CD4-positive, alpha-beta memory T cell (primary cell): ENCODE data around the gene CKS1B. TPM values are rescaled to one million over a fixed set of nuclear protein-coding genes. Genes with fewer than 3 reads are reported as not detected.
"Not testable (repeated sequence)": the region's sequence is repeated elsewhere in the genome, so short reads cannot be mapped to it uniquely, and the experiment has no call there.

ENCODE experiments used
- CTCF ChIA-PET: fragments of 350-600 bp; sonication (Branson Sonifier 250); formaldehyde crosslinking; loops from one replicate; lab custom pipeline; 2021; ENCODE audit warnings: inconsistent platforms; ENCODE audit not compliant: partially characterized antibody; lab: Charles Lee
- POLR2A ChIA-PET: fragments of 350-600 bp; sonication (Branson Sonifier 250); formaldehyde crosslinking; loops from one replicate; lab custom pipeline; 2021; ENCODE audit not compliant: partially characterized antibody; lab: Charles Lee
- DNase-seq, 5 donors: peaks; one replicate each; pipeline versions ENCODE4 v3.0.0 to v3.0.0-alpha.2; 2020 to 2022; ENCODE audit warnings: mixed read lengths in 1 of 5
- H3K27ac ChIP-seq: one replicate; pipeline ENCODE4 v1.7.0; 2013; ENCODE audit warnings: low read depth, low read length
- H3K27me3 ChIP-seq: 2 replicates; pipeline ENCODE4 v1.7.0; 2013; ENCODE audit warnings: mild to moderate bottlenecking, low read length, moderate library complexity; ENCODE audit not compliant: insufficient read depth
- H3K36me3 ChIP-seq: 2 replicates; pipeline ENCODE4 v1.7.0; 2013; ENCODE audit warnings: mild to moderate bottlenecking, low read length, moderate library complexity; ENCODE audit not compliant: insufficient read depth
- H3K4me1 ChIP-seq: 2 replicates; pipeline ENCODE4 v1.7.0; 2013; ENCODE audit warnings: mild to moderate bottlenecking, low read length, moderate library complexity; ENCODE audit not compliant: insufficient read depth
- H3K4me3 ChIP-seq, 2 donors: one replicate each; pipeline ENCODE4 v1.7.0; 2013; ENCODE audit warnings: low read length in 2 of 2, mild to moderate bottlenecking in 1 of 2
- H3K9me3 ChIP-seq, 2 donors: one replicate each; pipeline ENCODE4 v1.7.0; 2013; ENCODE audit warnings: low read length in 2 of 2, control low read depth in 1 of 2; ENCODE audit not compliant: control insufficient read depth in 1 of 2
- H3K27ac Mint-ChIP-seq, 7 donors: one replicate each; pipeline ENCODE4 v1.8.0; 2020 to 2021; ENCODE audit warnings: mixed read lengths in 7 of 7, mild to moderate bottlenecking in 6 of 7, inconsistent platforms in 3 of 7, moderate library complexity in 3 of 7
- H3K27me3 Mint-ChIP-seq, 2 donors: one replicate each; pipeline ENCODE4 v1.8.0; 2020 to 2021; ENCODE audit warnings: mixed read lengths in 2 of 2
- H3K36me3 Mint-ChIP-seq, 2 donors: one replicate each; pipeline ENCODE4 v1.8.0; 2020 to 2021; ENCODE audit warnings: mixed read lengths in 2 of 2, inconsistent platforms in 1 of 2, mild to moderate bottlenecking in 1 of 2
- H3K4me1 Mint-ChIP-seq, 4 donors: one replicate each; pipeline ENCODE4 v1.8.0; 2020 to 2021; ENCODE audit warnings: mixed read lengths in 4 of 4, mild to moderate bottlenecking in 1 of 4
- H3K4me3 Mint-ChIP-seq, 8 donors: one replicate each; pipeline ENCODE4 v1.8.0; 2020 to 2021; ENCODE audit warnings: mixed read lengths in 8 of 8, mild to moderate bottlenecking in 7 of 8, moderate library complexity in 6 of 8, inconsistent platforms in 3 of 8
- H3K9me3 Mint-ChIP-seq, 8 donors: one replicate each; pipeline ENCODE4 v1.8.0; 2020 to 2021; ENCODE audit warnings: mixed read lengths in 8 of 8, mild to moderate bottlenecking in 5 of 8, inconsistent platforms in 3 of 8, moderate library complexity in 1 of 8
- intact Hi-C: fragments of 100-400 bp; cut with micrococcal nuclease; formaldehyde crosslinking; loops from one replicate; pipeline ENCODE4 v1.15.1; 2023
- polyA plus RNA-seq, 2 donors: library from polyadenylated mRNA; unstranded; fragments of 300-500 nt; fragmentation: Illumina TruSeq; gene quantifications; one replicate each; pipeline ENCODE4 v1.2.3, GENCODE V29; 2021
- total RNA-seq, 2 experiments: library from RNA; stranded (reverse); gene quantifications; one replicate each; pipeline ENCODE4 v1.2.3, GENCODE V29; 2021

The CKS1B gene
- total and polyA plus RNA-seq, 4 experiments from 2014 or later: 12.2 to 67.9 (median 31.6) TPM

- POLR2A ChIA-PET: interaction anchor here (9.7 to 41.7 kb wide), 3 partner anchors 16 to 29 kb away, joined by 126 to 1543 read pairs (median 219); partner anchors contain the start of genes LENEP, PBXIP1, PYGO2 and ZBTB7B
- H3K4me1 Mint-ChIP-seq: peaks cover 5 to 15% (median 8%) of the 10 kb centered on the region in 4 donors
- intact Hi-C loops, H3K36me3 ChIP-seq, H3K9me3 ChIP-seq, DNase-seq, H3K36me3 Mint-ChIP-seq, H3K27me3 Mint-ChIP-seq, H3K9me3 Mint-ChIP-seq, H3K27ac ChIP-seq, H3K4me3 ChIP-seq, H3K27me3 ChIP-seq: not testable (repeated sequence)
- peaks cover 25% of the 10 kb centered on the region for H3K4me1 ChIP-seq
- CTCF ChIA-PET: interaction anchor here (1.0 to 16.3 kb wide), 3 partner anchors 39 to 107 kb away, joined by 3 to 226 read pairs (median 3); partner anchors contain the start of gene ADAM15
- H3K27ac Mint-ChIP-seq: peak overlapping the region in 3 of 7 donors; percentile 38 to 58 (median 51)
- peak overlapping the region in 1 of 8 donors; percentile 29 for H3K4me3 Mint-ChIP-seq
Observed at GRCh38 chr1:154977762-154978161, 3.3 kb downstream of the CKS1B start.

GRCh38 chr1:154978360-154978759 lies 3.9 kb downstream of the CKS1B start:
- Mint-ChIP-seq H3K36me3 (no peaks in the 10 kb centered on the region), H3K9me3 (no peaks in the 10 kb centered on the region), H3K27ac (peak overlapping the region in 1 of 7 donors; percentile 13), H3K4me3 (no peak overlapping the region), H3K27me3 (no peaks in the 10 kb centered on the region), H3K4me1 (peaks cover 2 to 12% (median 5%) of the 10 kb centered on the region in 4 donors)
- no peak overlapping the region for H3K27ac ChIP-seq
- POLR2A ChIA-PET: interaction anchor here (9.7 to 41.7 kb wide), 3 partner anchors 16 to 28 kb away, joined by 126 to 1543 read pairs (median 219); partner anchors contain the start of genes LENEP, PBXIP1, PYGO2 and ZBTB7B
- intact Hi-C loops: no loop called here
- no peaks in the 10 kb centered on the region for H3K9me3 ChIP-seq
- no peaks in the 10 kb centered on the region for H3K27me3 ChIP-seq
- H3K4me1 ChIP-seq: peaks cover 20% of the 10 kb centered on the region
- DNase-seq: no peak
- no peak overlapping the region for H3K4me3 ChIP-seq
- CTCF ChIA-PET: interaction anchor here (1.0 to 16.3 kb wide), 3 partner anchors 38 to 106 kb away, joined by 3 to 226 read pairs (median 3); partner anchors contain the start of gene ADAM15
- no peaks in the 10 kb centered on the region for H3K36me3 ChIP-seq

- Histone ChIP-seq H3K36me3 (peaks cover 4% of the 10 kb centered on the region), H3K27ac (peak overlapping the region; percentile 76), H3K4me1 (peaks cover 27% of the 10 kb centered on the region), H3K27me3 (no peaks in the 10 kb centered on the region), H3K9me3 (no peaks in the 10 kb centered on the region), H3K4me3 (peak overlapping the region; percentile 4 to 79)
- no peaks in the 10 kb centered on the region for H3K27me3 Mint-ChIP-seq
- ChIA-PET CTCF (interaction anchor here (1.0 to 16.3 kb wide), 10 partner anchors 10 to 70 kb away, joined by 3 to 226 read pairs (median 10); partner anchors contain the start of genes LENEP, PBXIP1 and PMVK), POLR2A (interaction anchor here (1.0 to 41.7 kb wide), 9 partner anchors 8 to 423 kb away, joined by 3 to 1543 read pairs (median 17); partner anchors contain the start of genes ADAM15, CKS1B, LENEP and PBXIP1)
- H3K27ac Mint-ChIP-seq: no peak overlapping the region
- H3K4me3 Mint-ChIP-seq: no peak overlapping the region
- H3K36me3 Mint-ChIP-seq: peaks cover 0 to 5% of the 10 kb centered on the region in 2 donors
- no peaks in the 10 kb centered on the region for H3K9me3 Mint-ChIP-seq
- no peak for DNase-seq
- intact Hi-C loops: loop anchor here (2.0 kb wide), 1 partner anchor 68 kb away; the partner anchor contains the start of gene ADAM15
- H3K4me1 Mint-ChIP-seq: peaks cover 4 to 10% (median 8%) of the 10 kb centered on the region in 4 donors
Observed at GRCh38 chr1:154982341-154982740, 7.9 kb downstream of the CKS1B start.

- Mint-ChIP-seq H3K4me1 (peaks cover 4 to 8% (median 6%) of the 10 kb centered on the region in 4 donors), H3K9me3 (no peaks in the 10 kb centered on the region), H3K27ac (peak within 1 kb of the TSS in 1 of 7 donors; percentile 92), H3K36me3 (peaks cover 2 to 6% of the 10 kb centered on the region in 2 donors), H3K27me3 (no peaks in the 10 kb centered on the region), H3K4me3 (no peak within 1 kb of the TSS)
- Histone ChIP-seq H3K9me3 (no peaks in the 10 kb centered on the region), H3K4me3 (peak within 1 kb of the TSS; percentile 79 to 92), H3K27me3 (no peaks in the 10 kb centered on the region), H3K27ac (peak within 1 kb of the TSS; percentile 76), H3K36me3 (peaks cover 12% of the 10 kb centered on the region), H3K4me1 (peaks cover 27% of the 10 kb centered on the region)
- intact Hi-C loops: loop anchor here (1.0 to 2.0 kb wide), 6 partner anchors 9 to 68 kb away; partner anchors contain the start of genes ADAM15, CKS1B, PMVK and PYGO2
- POLR2A ChIA-PET: interaction anchor here (0.6 to 41.7 kb wide), 19 partner anchors 9 to 425 kb away, joined by 3 to 1543 read pairs (median 5); partner anchors contain the start of genes ADAM15, CKS1B, LENEP and PBXIP1
- CTCF ChIA-PET: interaction anchor here (1.0 to 16.3 kb wide), 13 partner anchors 10 to 70 kb away, joined by 3 to 226 read pairs (median 8); partner anchors contain the start of genes LENEP, PBXIP1, PMVK and PYGO2
- peak; percentile 96 to 99 (median 96) for DNase-seq
Observed at GRCh38 chr1:154982897-154983648, 8.6 kb downstream of the CKS1B start, which contains the start of gene FLAD1. Gene FLAD1, plus strand, starts transcription at chr1:154983344. Its CDS starts 351 bp downstream, at chr1:154983695.

- Histone ChIP-seq H3K4me3 (peak overlapping the region; percentile 79 to 92), H3K9me3 (no peaks in the 10 kb centered on the region), H3K27ac (peak overlapping the region; percentile 76), H3K4me1 (peaks cover 34% of the 10 kb centered on the region), H3K27me3 (no peaks in the 10 kb centered on the region), H3K36me3 (peaks cover 20% of the 10 kb centered on the region)
- ChIA-PET CTCF (interaction anchor here (1.0 to 16.3 kb wide), 12 partner anchors 9 to 101 kb away, joined by 3 to 226 read pairs (median 10); partner anchors contain the start of genes LENEP, PBXIP1 and PYGO2), POLR2A (interaction anchor here (0.8 to 41.7 kb wide), 16 partner anchors 10 to 426 kb away, joined by 3 to 1543 read pairs (median 6); partner anchors contain the start of genes ADAM15, CKS1B, LENEP and PBXIP1)
- Mint-ChIP-seq H3K4me3 (no peak overlapping the region), H3K27ac (peak overlapping the region in 1 of 7 donors; percentile 92), H3K36me3 (peaks cover 8 to 13% of the 10 kb centered on the region in 2 donors), H3K4me1 (peaks cover 6 to 15% (median 11%) of the 10 kb centered on the region in 4 donors), H3K9me3 (no peaks in the 10 kb centered on the region), H3K27me3 (no peaks in the 10 kb centered on the region)
- intact Hi-C loops: loop anchor here (1.0 to 2.0 kb wide), 6 partner anchors 10 to 67 kb away; partner anchors contain the start of genes ADAM15, CKS1B, PMVK and PYGO2
- DNase-seq: no peak
Observed at GRCh38 chr1:154983776-154984466, 9.4 kb downstream of the CKS1B start.

- H3K9me3 Mint-ChIP-seq, H3K27me3 ChIP-seq, H3K4me3 ChIP-seq, H3K4me3 Mint-ChIP-seq, H3K27ac ChIP-seq, H3K9me3 ChIP-seq, intact Hi-C loops, DNase-seq, H3K27me3 Mint-ChIP-seq: not testable (repeated sequence)
- peaks cover 19 to 30% of the 10 kb centered on the region in 2 donors for H3K36me3 Mint-ChIP-seq
- peak overlapping the region in 1 of 7 donors; percentile 22 for H3K27ac Mint-ChIP-seq
- ChIA-PET CTCF (interaction anchor here (0.8 to 3.4 kb wide), 5 partner anchors 10 to 58 kb away, joined by 3 to 20 read pairs (median 3); no protein-coding TSS in a partner anchor), POLR2A (interaction anchor here (1.2 to 41.7 kb wide), 4 partner anchors 16 to 50 kb away, joined by 5 to 1543 read pairs (median 800); partner anchors contain the start of genes CKS1B, FLAD1, LENEP and PBXIP1)
- H3K36me3 ChIP-seq: peaks cover 35% of the 10 kb centered on the region
- H3K4me1 ChIP-seq: peaks cover 42% of the 10 kb centered on the region
- peaks cover 13 to 19% (median 17%) of the 10 kb centered on the region in 4 donors for H3K4me1 Mint-ChIP-seq
Observed at GRCh38 chr1:154986736-154987135, 12.3 kb downstream of the CKS1B start.
